GM19043 (cell line): Measurements from ENCODE around the gene C2CD4D.
"Not testable (repeated sequence)": the region's sequence is repeated elsewhere in the genome, so short reads cannot be mapped to it uniquely, and the experiment has no call there.

ENCODE experiments used
- ATAC-seq: cut with Tn5 transposase; IDR thresholded peaks from one replicate; pipeline ENCODE4 v1.9.1; 2021; ENCODE audit warnings: low read depth; ENCODE audit not compliant: unreplicated experiment

C2CD4D gene

GRCh38 chr1:151839457-151840403 lies at the start of gene C2CD4D:
Gene C2CD4D (minus strand): TSS chr1:151839820. CDS start chr1:151838989, 831 bp downstream.
- ATAC-seq: no peak

GRCh38 chr1:151888972-151889570 lies 49.5 kb upstream of the C2CD4D start:
- ATAC-seq: no peak

- ATAC-seq: no peak
Observed at GRCh38 chr1:151887028-151887427, 47.4 kb upstream of the C2CD4D start.

- ATAC-seq: no peak
Observed at GRCh38 chr1:151885479-151885878, 45.9 kb upstream of the C2CD4D start.

- ATAC-seq: not testable (repeated sequence)
Observed at GRCh38 chr1:151884879-151885278, 45.3 kb upstream of the C2CD4D start.

- not testable (repeated sequence) for ATAC-seq
Observed at GRCh38 chr1:151884445-151884844, 44.8 kb upstream of the C2CD4D start.

GRCh38 chr1:151883898-151884297 lies 44.3 kb upstream of the C2CD4D start:
- not testable (repeated sequence) for ATAC-seq

GRCh38 chr1:151882918-151883317 lies 43.3 kb upstream of the C2CD4D start:
- ATAC-seq: not testable (repeated sequence)

GRCh38 chr1:151882466-151882865 lies 42.8 kb upstream of the C2CD4D start:
- no peak for ATAC-seq

GRCh38 chr1:151881479-151881878 lies 41.9 kb upstream of the C2CD4D start:
- no peak for ATAC-seq

- no peak for ATAC-seq
Observed at GRCh38 chr1:151875419-151876097, 35.9 kb upstream of the C2CD4D start.

- ATAC-seq: not testable (repeated sequence)
Observed at GRCh38 chr1:151872776-151873175, 33.2 kb upstream of the C2CD4D start.

- no peak for ATAC-seq
Observed at GRCh38 chr1:151871284-151872030, 31.8 kb upstream of the C2CD4D start.

- no peak for ATAC-seq
Observed at GRCh38 chr1:151868486-151868885, 28.9 kb upstream of the C2CD4D start.

GRCh38 chr1:151867765-151868411 lies 28.3 kb upstream of the C2CD4D start:
- ATAC-seq: no peak

GRCh38 chr1:151867321-151867720 lies 27.7 kb upstream of the C2CD4D start:
- ATAC-seq: no peak

- ATAC-seq: no peak
Observed at GRCh38 chr1:151864411-151864810, 24.8 kb upstream of the C2CD4D start.

GRCh38 chr1:151862604-151863003 lies 23.0 kb upstream of the C2CD4D start:
- ATAC-seq: no peak

- ATAC-seq: no peak
Observed at GRCh38 chr1:151860504-151861187, 21.0 kb upstream of the C2CD4D start.
